K562 (cell line): ENCODE measurements around the gene SLC30A1. TPM values are rescaled to one million over a fixed set of nuclear protein-coding genes. Genes with fewer than 3 reads are reported as not detected.

Source experiments
- ATF4 ChIP-seq: fragments of 450-650 bp; formaldehyde crosslinking; IDR thresholded peaks from 2 replicates; pipeline ENCODE4 v1.4.0; 2022; ENCODE audit warnings: mild to moderate bottlenecking, moderate library complexity
- MNT ChIP-seq, 2 experiments: fragments of 450-650 bp; conservative IDR thresholded peaks; 2 replicates each; pipeline ENCODE4 v1.6.1; 2017; ENCODE audit warnings: mild to moderate bottlenecking in 2 of 2, moderate library complexity in 2 of 2
- MYC ChIP-seq, 2 experiments: fragments of 250-450 bp in 1 of 2; sonication (Bioruptor Pico) in 1 of 2; IDR thresholded peaks; 2 replicates each; pipeline versions ENCODE4 v1.5.1 to v1.6.1; 2012 to 2021; ENCODE audit warnings: low read depth in 2 of 2, borderline replicate concordance in 1 of 2, improper control_type of control experiment in 1 of 2, low read length in 1 of 2, mild to moderate bottlenecking in 1 of 2, moderate library complexity in 1 of 2
- SAFB2 ChIP-seq: fragments of 200-400 bp; formaldehyde crosslinking; IDR thresholded peaks from 2 replicates; pipeline ENCODE4 v1.6.1; 2018; ENCODE audit warnings: borderline replicate concordance, low read length, low read depth, moderate library complexity; ENCODE audit not compliant: severe bottlenecking
- ZBTB11 ChIP-seq, 3 experiments: fragments of 200-800 bp in 1 of 3; fragments of 250-450 bp in 1 of 3; fragments of 450-650 bp in 1 of 3; sonication (Bioruptor Pico) in 1 of 3; sonication (Bioruptor generic) in 1 of 3; formaldehyde crosslinking in 1 of 3; IDR thresholded peaks; 2 replicates each; pipeline versions ENCODE4 v1.6.1 to v1.8.0; 2016 to 2022; ENCODE audit warnings: mild to moderate bottlenecking in 2 of 3, missing genetic modification characterization in 2 of 3, missing compliant biosample characterization in 1 of 3, moderate library complexity in 1 of 3
- ZBTB40 ChIP-seq, 2 experiments: fragments of 450-650 bp in 1 of 2; sonication (generic) in 1 of 2; formaldehyde crosslinking in 1 of 2; IDR thresholded peaks; 2 replicates each; pipeline versions ENCODE4 v1.7.1 to v1.9.0; 2016 to 2022; ENCODE audit warnings: inconsistent platforms in 1 of 2, mild to moderate bottlenecking in 1 of 2, missing genetic modification reagents in 1 of 2
- ZNF778 ChIP-seq: fragments of 450-650 bp; formaldehyde crosslinking; IDR thresholded peaks from 2 replicates; pipeline ENCODE4 v1.4.0; 2020; ENCODE audit warnings: mild to moderate bottlenecking, moderate library complexity
- polyA plus RNA-seq, 8 experiments: library from polyadenylated mRNA; depleted of rRNA in 4 of 8; stranded (reverse) in 5 of 8; unstranded in 3 of 8; fragments of >200 nt; fragmentation: Nextera tagmentation in 2 of 8; fragmentation: Illumina TruSeq in 1 of 8; extraction: Ambion mirVana in 2 of 8; extraction: Trizol in 1 of 8; gene quantifications; 2 replicates each; pipeline versions ENCODE4 v1.2.1 to v1.2.3, GENCODE V29; 2011 to 2014; ENCODE audit warnings: inconsistent platforms in 1 of 8, missing spikeins in 1 of 8
- total RNA-seq, 7 experiments: library from RNA; depleted of rRNA in 6 of 7; stranded (reverse); fragments of >200 nt in 6 of 7; fragmentation: Illumina TruSeq in 2 of 7; extraction: Trizol in 2 of 7; gene quantifications; 2 replicates each; pipeline versions ENCODE4 v1.2.1 to v1.2.3, GENCODE V29; 2011 to 2021; ENCODE audit warnings: low replicate concordance in 1 of 7

SLC30A1 gene
- total and polyA plus RNA-seq, 9 of the 15 experiments (the other 6 are each of a cell fraction or from before 2014, with no cell fraction given): 4.1 to 14.4 (median 6.6) TPM

- TF ChIP-seq ZBTB40 (IDR thresholded peaks at IDR 0.05) (peak; percentile 57; the same call in 1 of the 2 replicates), ZBTB40 (CRISPR knock-in tag; IDR thresholded peaks at IDR 0.05) (no peak), ATF4 (CRISPR knock-in tag) (no peak), ZBTB11 (CRISPR knock-in tag; IDR thresholded peaks at IDR 0.05) (peak in 1 of 3 experiments; percentile 38; a peak in 1 of 6 replicates), MYC (IDR thresholded peaks at IDR 0.05; ENCODE audit: low read depth, low read length) (peak; percentile 57; the same call in 1 of the 2 replicates), MYC (CRISPR knock-in tag; IDR thresholded peaks at IDR 0.05; ENCODE audit: borderline replicate concordance, low read depth) (peak; percentile 53; the same call in 1 of the 2 replicates), ZNF778 (CRISPR knock-in tag) (no peak), SAFB2 (no peak), MNT (conservative IDR thresholded peaks at IDR 0.05) (peak in 1 of 2 experiments; percentile 59; a peak in 2 of 4 replicates)
These were observed 30.5 kb downstream of the SLC30A1 start (continued) for GRCh38 chr1:211548321-211549091.
